Activated CD4-positive, alpha-beta T cell treated with anti-CD3 and anti-CD28 coated beads for 24 hours (primary cell): Measurements from ENCODE around the gene RAB11FIP3.
"Not testable (repeated sequence)": the region's sequence is repeated elsewhere in the genome, so short reads cannot be mapped to it uniquely, and the experiment has no call there.

ENCODE experiments used
- DNase-seq, 2 donors: peaks; one replicate each; pipeline ENCODE4 v3.0.0-alpha.2; 2020; ENCODE audit warnings: low read depth in 2 of 2

RAB11FIP3 gene

GRCh38 chr16:425082-425718, at the start of gene RAB11FIP3:
Gene RAB11FIP3, plus strand, starts transcription at chr16:425649. Its CDS starts 358 bp downstream, at chr16:426007.
- peak; percentile 74 to 77 for DNase-seq

- no peak for DNase-seq
These were observed 49.3 kb upstream of the RAB11FIP3 start for GRCh38 chr16:375927-376816.

- no peak for DNase-seq
These were observed 48.5 kb upstream of the RAB11FIP3 start for GRCh38 chr16:376817-377418.

GRCh38 chr16:377419-377951, 48.0 kb upstream of the RAB11FIP3 start:
- DNase-seq, result no peak

- DNase-seq, result not testable (repeated sequence)
These were observed 47.2 kb upstream of the RAB11FIP3 start for GRCh38 chr16:378113-378820.

- DNase-seq, result no peak
These were observed 46.6 kb upstream of the RAB11FIP3 start for GRCh38 chr16:378821-379182.

- DNase-seq, result no peak
These were observed 46.1 kb upstream of the RAB11FIP3 start for GRCh38 chr16:379183-379960.

- no peak for DNase-seq
These were observed 45.3 kb upstream of the RAB11FIP3 start for GRCh38 chr16:379961-380761.

GRCh38 chr16:380762-381011, 44.8 kb upstream of the RAB11FIP3 start:
- DNase-seq, result no peak

- no peak for DNase-seq
These were observed 44.2 kb upstream of the RAB11FIP3 start for GRCh38 chr16:381012-381788.

GRCh38 chr16:381789-382717, 43.4 kb upstream of the RAB11FIP3 start, which contains the start of gene PGAP6:
Gene PGAP6, minus strand, starts transcription at chr16:381978. Its CDS starts 157 bp downstream, at chr16:381821.
- peak; percentile 50 to 54 for DNase-seq

GRCh38 chr16:383326-384051, 42.0 kb upstream of the RAB11FIP3 start:
- no peak for DNase-seq

- DNase-seq, result no peak
These were observed 38.8 kb upstream of the RAB11FIP3 start for GRCh38 chr16:386641-387156.

GRCh38 chr16:387761-388666, 37.4 kb upstream of the RAB11FIP3 start:
- not testable (repeated sequence) for DNase-seq

GRCh38 chr16:389352-389751, 36.1 kb upstream of the RAB11FIP3 start:
- no peak for DNase-seq

GRCh38 chr16:391885-392335, 33.5 kb upstream of the RAB11FIP3 start:
- peak; percentile 76 to 78 for DNase-seq
